Neural progenitor cell (in vitro differentiated cells): ENCODE measurements around the gene CDH20.

ENCODE experiments used
- CTCF ChIP-seq: fragments of 200-600 bp; sonication (generic); IDR thresholded peaks from 2 replicates; pipeline ENCODE4 v1.5.1; 2017; ENCODE audit warnings: antibody characterized with exemption, mild to moderate bottlenecking
- EZH2phosphoT487 ChIP-seq: fragments of 200-600 bp; sonication (generic); IDR thresholded peaks from 2 replicates; pipeline ENCODE4 v1.6.1; 2017; ENCODE audit warnings: antibody characterized with exemption

DNA sequence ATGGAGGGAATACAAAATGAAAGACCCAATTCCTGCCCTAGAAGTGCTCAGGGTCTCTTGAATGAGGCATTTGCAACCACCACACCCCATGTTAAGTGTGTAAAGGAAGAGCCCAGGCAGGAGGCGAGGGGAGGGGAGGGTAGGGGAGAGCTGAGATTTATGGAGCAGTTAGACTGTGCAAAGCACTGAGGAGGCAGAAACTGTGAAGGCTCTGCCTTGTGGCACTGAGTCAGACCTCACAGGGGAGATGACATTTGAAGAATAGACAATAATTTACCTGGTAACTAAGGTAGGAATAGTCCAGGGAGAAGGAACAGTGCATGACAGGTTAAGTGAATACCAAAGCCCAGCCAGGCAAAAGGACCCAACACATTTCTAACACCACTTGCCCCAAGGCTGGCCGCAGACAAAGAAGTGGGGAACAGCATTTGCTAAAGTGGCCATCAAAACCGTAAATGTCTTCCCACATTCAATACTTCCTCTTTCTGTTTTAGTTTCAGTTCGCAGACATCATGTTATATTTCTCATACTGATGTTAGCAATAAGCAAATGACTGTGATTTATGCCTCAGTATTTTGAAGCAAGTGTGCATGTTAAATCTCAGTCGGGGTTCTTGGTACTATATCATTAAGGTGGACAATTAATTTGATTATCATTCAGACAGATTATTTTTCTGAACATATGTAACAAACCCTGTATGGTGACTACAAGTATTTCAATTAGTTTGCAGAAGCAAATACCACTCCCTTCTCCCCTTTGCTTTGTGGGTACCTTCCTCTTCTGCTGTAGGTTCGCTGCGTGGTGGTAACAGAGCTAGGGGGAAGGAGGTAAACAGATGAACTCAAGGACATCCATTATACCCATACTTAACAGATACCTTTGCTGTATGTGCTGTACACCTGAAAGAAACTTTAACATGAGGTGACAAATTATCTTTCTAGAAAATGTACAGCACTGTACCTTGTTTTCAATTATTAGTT is 27.5 kb downstream of the CDH20 start:
- TF ChIP-seq CTCF (no peak), EZH2phosphoT487 (no peak)
